GM15510 (cell line): ENCODE data around the gene CCDC28B.
A peak's percentile ranks its signal among the peaks of the same experiment; 100 is the strongest.

Experiments
- POLR2A ChIP-seq: IDR thresholded peaks from 3 replicates; pipeline ENCODE4 v1.6.1; 2011; ENCODE audit warnings: borderline replicate concordance; ENCODE audit not compliant: insufficient read length; ENCODE audit errors: extremely low read depth

CCDC28B gene

GRCh38 chr1:32205401-32206370 is 5.3 kb downstream of the CCDC28B start, which contains the start of gene IQCC:
IQCC (plus strand) TSS chr1:32205671; CDS start chr1:32205682, 11 bp downstream.
- peak; percentile 83 for TF ChIP-seq POLR2A

GRCh38 chr1:32208469-32208868 is 8.1 kb downstream of the CCDC28B start:
- no peak for TF ChIP-seq POLR2A

- TF ChIP-seq POLR2A, result no peak
Measured at GRCh38 chr1:32208891-32209328, 8.5 kb downstream of the CCDC28B start, which contains the start of gene DCDC2B. DCDC2B (plus strand) TSS chr1:32209089; CDS start chr1:32209094, 5 bp downstream.

GRCh38 chr1:32215629-32216480 is 15.5 kb downstream of the CCDC28B start:
- no peak for TF ChIP-seq POLR2A

- no peak for TF ChIP-seq POLR2A
Measured at GRCh38 chr1:32216566-32216965, 16.2 kb downstream of the CCDC28B start.

- no peak for TF ChIP-seq POLR2A
Measured at GRCh38 chr1:32219022-32219421, 18.6 kb downstream of the CCDC28B start.

GRCh38 chr1:32220746-32221580 is 20.6 kb downstream of the CCDC28B start:
- TF ChIP-seq POLR2A, result no peak

GRCh38 chr1:32221581-32221979 is 21.2 kb downstream of the CCDC28B start:
- TF ChIP-seq POLR2A, result no peak

- TF ChIP-seq POLR2A, result peak; percentile 80
Measured at GRCh38 chr1:32221980-32222755, 21.8 kb downstream of the CCDC28B start, which contains the start of the genes EIF3I and TMEM234. EIF3I (plus strand) TSS chr1:32222407; CDS start chr1:32222442, 35 bp downstream. TMEM234 (minus strand) TSS chr1:32222353; CDS start chr1:32222322, 31 bp downstream.

GRCh38 chr1:32223683-32224082 is 23.3 kb downstream of the CCDC28B start:
- TF ChIP-seq POLR2A, result no peak

GRCh38 chr1:32224285-32224684 is 23.9 kb downstream of the CCDC28B start:
- TF ChIP-seq POLR2A, result no peak

GRCh38 chr1:32228771-32229170 is 28.4 kb downstream of the CCDC28B start:
- no peak for TF ChIP-seq POLR2A

- TF ChIP-seq POLR2A, result no peak
Measured at GRCh38 chr1:32231843-32232432, 31.5 kb downstream of the CCDC28B start.
